Uterus (tissue), 4 donors: Measurements from ENCODE around the gene ELF5. TPM values are rescaled to one million over a fixed set of nuclear protein-coding genes. Genes with fewer than 3 reads are reported as not detected.
A peak's percentile ranks its signal among the peaks of the same experiment; 100 is the strongest.

ENCODE experiments used
- DNase-seq, 2 donors: peaks; one replicate each; pipeline ENCODE4 v3.0.0-alpha.2; 2019 to 2020
- H3K27ac ChIP-seq, 2 donors: fragments of 200-600 bp; sonication (generic); 1 replicate in 1 of 2; 2 replicates in 1 of 2; pipeline ENCODE4 v1.5.1; 2016 to 2018
- H3K27me3 ChIP-seq, 2 donors: fragments of 200-600 bp; sonication (generic); one replicate each; pipeline ENCODE4 v1.5.1; 2018 to 2019; ENCODE audit warnings: control low read depth in 1 of 2
- H3K36me3 ChIP-seq, 2 donors: fragments of 200-600 bp; sonication (generic); one replicate each; pipeline ENCODE4 v1.5.1; 2019; ENCODE audit warnings: control low read depth in 1 of 2
- H3K4me1 ChIP-seq, 2 donors: fragments of 200-600 bp; sonication (generic); one replicate each; pipeline ENCODE4 v1.5.1; 2018 to 2019; ENCODE audit warnings: control low read depth in 1 of 2
- H3K4me3 ChIP-seq, 2 donors: fragments of 200-600 bp; sonication (generic); 1 replicate in 1 of 2; 2 replicates in 1 of 2; pipeline ENCODE4 v1.5.1; 2018 to 2019; ENCODE audit warnings: mild to moderate bottlenecking in 1 of 2
- H3K9me3 ChIP-seq, 2 donors: fragments of 200-600 bp; sonication (generic); one replicate each; pipeline ENCODE4 v1.5.1; 2019; ENCODE audit warnings: control low read depth in 1 of 2
- CTCF ChIP-seq, 4 experiments: fragments of 200-600 bp in 2 of 4; fragments of 450-650 bp in 2 of 4; sonication (generic) in 2 of 4; IDR thresholded peaks; one replicate each; pipeline ENCODE4 v1.5.1; 2016 to 2019; ENCODE audit warnings: antibody characterized with exemption in 4 of 4, mild to moderate bottlenecking in 2 of 4, moderate library complexity in 1 of 4
- POLR2A ChIP-seq, 2 donors: fragments of 450-650 bp; IDR thresholded peaks; one replicate each; pipeline ENCODE4 v1.6.1; 2016; ENCODE audit warnings: antibody characterized with exemption in 2 of 2, mild to moderate bottlenecking in 1 of 2, moderate library complexity in 1 of 2
- intact Hi-C: fragments of 100-400 bp; cut with DNase I; formaldehyde crosslinking; loops from one replicate; pipeline ENCODE4 v1.15.1; 2023; ENCODE audit warnings: low total_unique reads
- total RNA-seq, 4 donors: library from RNA; depleted of rRNA in 3 of 4; stranded (reverse); fragments of >200 nt in 3 of 4; gene quantifications; one replicate each; pipeline versions ENCODE4 v1.1.0 to v1.2.4, GENCODE V29; 2014 to 2023
- donor health status: DM: yes; HTN: yes; CAD: no.

Gene ELF5
- total RNA-seq, 4 donors from 2014 or later, result not detected

GRCh38 chr11:34516247-34517040 lies 2.9 kb upstream of the ELF5 start:
- Histone ChIP-seq H3K4me3 (no peak overlapping the region), H3K36me3 (no peaks in the 10 kb centered on the region), H3K4me1 (no peaks in the 10 kb centered on the region), H3K9me3 (no peaks in the 10 kb centered on the region), H3K27me3 (no peaks in the 10 kb centered on the region), H3K27ac (no peak overlapping the region)
- intact Hi-C loops, result no loop called here
- no peak for DNase-seq
- TF ChIP-seq POLR2A (IDR thresholded peaks at IDR 0.05) (no peak), CTCF (IDR thresholded peaks at IDR 0.05) (no peak)

- Histone ChIP-seq H3K4me3 (no peak overlapping the region), H3K27ac (no peak overlapping the region), H3K36me3 (no peaks in the 10 kb centered on the region), H3K9me3 (no peaks in the 10 kb centered on the region), H3K27me3 (no peaks in the 10 kb centered on the region), H3K4me1 (no peaks in the 10 kb centered on the region)
- DNase-seq, result no peak
- intact Hi-C loops, result no loop called here
- TF ChIP-seq POLR2A (IDR thresholded peaks at IDR 0.05) (no peak), CTCF (IDR thresholded peaks at IDR 0.05) (no peak)
These were observed 1.0 kb upstream of the ELF5 start for GRCh38 chr11:34514597-34514996.

GRCh38 chr11:34512840-34513681 lies 533 bp downstream of the ELF5 start:
- DNase-seq, result no peak
- Histone ChIP-seq H3K9me3 (no peaks in the 10 kb centered on the region), H3K4me1 (no peaks in the 10 kb centered on the region), H3K36me3 (no peaks in the 10 kb centered on the region), H3K27ac (no peak overlapping the region), H3K27me3 (no peaks in the 10 kb centered on the region), H3K4me3 (no peak overlapping the region)
- TF ChIP-seq POLR2A (IDR thresholded peaks at IDR 0.05) (no peak), CTCF (IDR thresholded peaks at IDR 0.05) (peak in 2 of 4 experiments; percentile 10 to 16)
- intact Hi-C loops, result no loop called here

GRCh38 chr11:34510673-34511072 lies 2.9 kb downstream of the ELF5 start:
- Histone ChIP-seq H3K27me3 (no peaks in the 10 kb centered on the region), H3K4me1 (no peaks in the 10 kb centered on the region), H3K27ac (no peak overlapping the region), H3K4me3 (no peak overlapping the region), H3K36me3 (no peaks in the 10 kb centered on the region), H3K9me3 (no peaks in the 10 kb centered on the region)
- no peak for TF ChIP-seq POLR2A (IDR thresholded peaks at IDR 0.05)
- no peak for TF ChIP-seq CTCF (IDR thresholded peaks at IDR 0.05)
- no peak for DNase-seq
- intact Hi-C loops, result no loop called here

GRCh38 chr11:34510218-34510617 lies 3.4 kb downstream of the ELF5 start:
- intact Hi-C loops, result no loop called here
- Histone ChIP-seq H3K27ac (no peak overlapping the region), H3K4me1 (no peaks in the 10 kb centered on the region), H3K27me3 (no peaks in the 10 kb centered on the region), H3K4me3 (no peak overlapping the region), H3K36me3 (no peaks in the 10 kb centered on the region), H3K9me3 (no peaks in the 10 kb centered on the region)
- TF ChIP-seq POLR2A (IDR thresholded peaks at IDR 0.05) (no peak), CTCF (IDR thresholded peaks at IDR 0.05) (no peak)
- no peak for DNase-seq
